Tibial nerve (tissue), 4 donors: ENCODE data around the gene UBE2I. TPM values are rescaled to one million over a fixed set of nuclear protein-coding genes. Genes with fewer than 3 reads are reported as not detected.

Experiments
- DNase-seq, 2 donors: peaks; one replicate each; pipeline ENCODE4 v3.0.0-alpha.2; 2019; ENCODE audit warnings: low spot score in 2 of 2
- H3K27ac ChIP-seq, 4 donors: fragments of 200-600 bp; sonication (generic) in 3 of 4; one replicate each; pipeline ENCODE4 v1.5.1; 2017 to 2019; ENCODE audit warnings: mild to moderate bottlenecking in 1 of 4
- H3K27me3 ChIP-seq, 2 donors: fragments of 200-600 bp; sonication (generic) in 1 of 2; one replicate each; pipeline versions ENCODE4 v1.5.1 to v1.6.0; 2017 to 2019
- H3K36me3 ChIP-seq, 3 donors: fragments of 200-600 bp; sonication (generic); one replicate each; pipeline ENCODE4 v1.5.1; 2018 to 2019
- H3K4me1 ChIP-seq, 4 donors: fragments of 200-600 bp; sonication (generic) in 3 of 4; one replicate each; pipeline ENCODE4 v1.5.1; 2017 to 2019
- H3K4me3 ChIP-seq, 4 donors: fragments of 200-600 bp; sonication (generic) in 3 of 4; one replicate each; pipeline ENCODE4 v1.5.1; 2017 to 2019; ENCODE audit warnings: mild to moderate bottlenecking in 1 of 4, moderate library complexity in 1 of 4
- H3K9me3 ChIP-seq, 4 donors: fragments of 200-600 bp; sonication (generic) in 3 of 4; one replicate each; pipeline ENCODE4 v1.5.1; 2017 to 2019
- EP300 ChIP-seq, 2 donors: sonication (generic); formaldehyde crosslinking; IDR thresholded peaks; one replicate each; pipeline ENCODE4 v1.6.1; 2017; ENCODE audit warnings: antibody characterized with exemption in 2 of 2, mild to moderate bottlenecking in 1 of 2
- POLR2A ChIP-seq, 2 donors: fragments of 450-650 bp; IDR thresholded peaks; one replicate each; pipeline ENCODE4 v1.6.1; 2017; ENCODE audit warnings: antibody characterized with exemption in 2 of 2, mild to moderate bottlenecking in 2 of 2, moderate library complexity in 2 of 2
- WGBS, 2 donors: methylation state at CpG; one replicate each; pipeline ENCODE4 v1.1.5; 2018; 5-methylcytosine and 5-hydroxymethylcytosine counted together
- total RNA-seq, 4 donors: library from RNA; depleted of rRNA; stranded (reverse); fragments of >200 nt; gene quantifications; one replicate each; pipeline ENCODE4 v1.1.0, GENCODE V29; 2016
- TF ChIP-seq, protein P1 (sequence below), 5 experiments: fragments of 200-600 bp in 3 of 5; fragments of 450-650 bp in 2 of 5; sonication (generic) in 3 of 5; IDR thresholded peaks; one replicate each; pipeline ENCODE4 v1.5.1; 2016 to 2019; ENCODE audit warnings: antibody characterized with exemption in 5 of 5, mild to moderate bottlenecking in 3 of 5, moderate library complexity in 2 of 5

UBE2I gene
- total RNA-seq, 4 donors from 2014 or later = 87.3 to 161 (median 111) TPM

DNA sequence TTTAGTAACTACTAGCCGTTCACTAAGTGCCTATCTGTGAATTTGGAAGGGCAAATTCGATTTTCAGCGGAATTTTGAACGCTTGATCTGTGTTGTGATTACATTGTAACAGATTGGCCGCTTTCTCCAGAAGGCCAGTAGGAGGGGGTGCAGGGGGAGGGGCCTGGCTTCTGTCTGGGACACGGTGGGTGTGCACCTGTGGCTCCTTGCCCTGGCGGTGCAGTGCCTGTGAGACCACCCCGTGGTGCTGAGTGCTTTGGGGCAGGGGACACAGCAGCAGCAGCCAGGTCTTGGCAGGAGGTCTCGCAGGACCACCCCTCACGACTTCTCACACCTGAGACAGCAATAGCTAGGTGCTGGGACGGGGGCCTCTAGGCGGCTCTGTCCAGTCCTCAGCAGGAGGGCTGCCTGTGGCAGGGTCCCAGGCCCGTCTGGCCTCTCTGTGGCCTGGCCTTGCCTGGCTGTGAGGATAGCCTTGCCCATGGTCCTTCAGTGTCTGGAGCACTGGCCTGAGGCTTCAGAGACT is 1.8 kb downstream of the UBE2I start:
- peak overlapping the region; percentile 44 to 78 (median 65) for H3K4me3 ChIP-seq
- no peaks in the 10 kb centered on the region for H3K27me3 ChIP-seq
- peaks cover 5 to 58% (median 27%) of the 10 kb centered on the region in 4 donors for H3K4me1 ChIP-seq
- WGBS, 2 donors = 8 to 21% methylated on average over 8 to 13 of the region's 13 CpGs
- DNase-seq = no peak
- H3K27ac ChIP-seq = peak overlapping the region in 1 of 4 donors; percentile 100
- H3K36me3 ChIP-seq = peaks cover 0 to 31% (median 6%) of the 10 kb centered on the region in 3 donors
- TF ChIP-seq EP300 (IDR thresholded peaks at IDR 0.05) (no peak), POLR2A (IDR thresholded peaks at IDR 0.05) (no peak)
- TF ChIP-seq, protein P1, sequence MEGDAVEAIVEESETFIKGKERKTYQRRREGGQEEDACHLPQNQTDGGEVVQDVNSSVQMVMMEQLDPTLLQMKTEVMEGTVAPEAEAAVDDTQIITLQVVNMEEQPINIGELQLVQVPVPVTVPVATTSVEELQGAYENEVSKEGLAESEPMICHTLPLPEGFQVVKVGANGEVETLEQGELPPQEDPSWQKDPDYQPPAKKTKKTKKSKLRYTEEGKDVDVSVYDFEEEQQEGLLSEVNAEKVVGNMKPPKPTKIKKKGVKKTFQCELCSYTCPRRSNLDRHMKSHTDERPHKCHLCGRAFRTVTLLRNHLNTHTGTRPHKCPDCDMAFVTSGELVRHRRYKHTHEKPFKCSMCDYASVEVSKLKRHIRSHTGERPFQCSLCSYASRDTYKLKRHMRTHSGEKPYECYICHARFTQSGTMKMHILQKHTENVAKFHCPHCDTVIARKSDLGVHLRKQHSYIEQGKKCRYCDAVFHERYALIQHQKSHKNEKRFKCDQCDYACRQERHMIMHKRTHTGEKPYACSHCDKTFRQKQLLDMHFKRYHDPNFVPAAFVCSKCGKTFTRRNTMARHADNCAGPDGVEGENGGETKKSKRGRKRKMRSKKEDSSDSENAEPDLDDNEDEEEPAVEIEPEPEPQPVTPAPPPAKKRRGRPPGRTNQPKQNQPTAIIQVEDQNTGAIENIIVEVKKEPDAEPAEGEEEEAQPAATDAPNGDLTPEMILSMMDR (IDR thresholded peaks at IDR 0.05) = no peak
- no peaks in the 10 kb centered on the region for H3K9me3 ChIP-seq

DNA sequence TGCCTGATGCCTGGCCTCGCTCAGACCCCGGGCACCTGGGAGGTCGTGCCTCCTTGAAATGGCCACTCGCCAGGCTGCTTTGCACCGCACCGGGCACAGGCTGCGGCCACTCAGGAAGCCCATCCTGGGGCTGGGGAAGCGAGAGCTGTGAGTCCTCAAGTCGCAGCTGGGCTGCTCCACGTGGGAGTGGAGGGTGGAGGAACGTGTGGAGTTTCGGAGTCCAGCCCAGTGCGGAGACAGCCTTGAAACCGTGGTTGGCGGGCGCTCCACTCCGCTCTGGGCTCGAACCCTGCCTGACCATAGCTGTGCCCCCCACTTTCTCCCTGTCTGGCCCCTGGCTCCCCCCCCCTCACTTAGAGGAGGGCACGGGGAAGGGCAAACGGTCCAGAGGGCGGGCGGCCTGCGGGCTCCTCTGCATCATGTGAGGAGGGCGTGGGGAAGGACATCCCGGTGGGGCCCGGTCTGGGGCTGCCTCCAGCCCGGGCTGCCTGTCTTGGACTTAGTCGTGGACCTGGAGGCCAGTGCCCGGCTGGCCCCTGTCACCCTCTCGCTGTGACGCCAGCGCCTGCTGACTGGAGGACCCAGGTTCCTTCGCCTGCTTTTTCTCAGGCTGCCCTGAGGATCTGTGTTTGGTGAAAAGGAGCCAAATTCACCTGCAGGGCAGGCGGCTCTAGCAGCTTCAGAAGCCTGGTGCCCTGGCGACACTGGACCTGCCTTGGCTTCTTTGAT is 2.5 kb downstream of the UBE2I start:
- no peaks in the 10 kb centered on the region for H3K9me3 ChIP-seq
- H3K4me3 ChIP-seq = peak overlapping the region; percentile 44 to 78 (median 65)
- H3K36me3 ChIP-seq = peaks cover 0 to 37% (median 10%) of the 10 kb centered on the region in 3 donors
- no peak for DNase-seq
- peak overlapping the region in 1 of 4 donors; percentile 100 for H3K27ac ChIP-seq
- H3K4me1 ChIP-seq = peaks cover 5 to 58% (median 27%) of the 10 kb centered on the region in 4 donors
- TF ChIP-seq, protein P1 (IDR thresholded peaks at IDR 0.05) = no peak
- TF ChIP-seq POLR2A (IDR thresholded peaks at IDR 0.05) (no peak), EP300 (IDR thresholded peaks at IDR 0.05) (no peak)
- WGBS, 2 donors = 24 to 28% methylated on average over 8 to 11 of the region's 35 CpGs
- no peaks in the 10 kb centered on the region for H3K27me3 ChIP-seq

DNA sequence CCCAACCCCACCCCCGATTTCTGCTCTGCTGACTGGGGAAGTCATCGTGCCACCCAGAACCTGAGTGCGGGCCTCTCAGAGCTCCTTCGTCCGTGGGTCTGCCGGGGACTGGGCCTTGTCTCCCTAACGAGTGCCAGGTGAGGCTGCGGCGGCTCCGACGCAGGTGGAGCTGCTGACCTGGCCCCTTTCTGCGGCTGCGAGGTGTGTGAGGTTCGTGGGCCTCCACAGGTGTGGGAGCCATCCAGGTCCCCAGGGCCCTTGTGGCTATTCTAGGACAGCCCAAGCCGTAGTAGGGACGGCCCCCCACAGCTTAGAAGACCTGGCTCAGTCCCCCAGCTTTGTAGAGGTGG is 3.0 kb downstream of the UBE2I start:
- WGBS, 2 donors = 62 to 81% methylated on average over 3 to 15 of the region's 16 CpGs
- TF ChIP-seq POLR2A (IDR thresholded peaks at IDR 0.05) (no peak), EP300 (IDR thresholded peaks at IDR 0.05) (no peak)
- TF ChIP-seq, protein P1 (IDR thresholded peaks at IDR 0.05) = no peak
- Histone ChIP-seq H3K36me3 (peaks cover 0 to 42% (median 15%) of the 10 kb centered on the region in 3 donors), H3K27me3 (no peaks in the 10 kb centered on the region), H3K27ac (peak overlapping the region in 1 of 4 donors; percentile 100), H3K4me3 (peak overlapping the region in 2 of 4 donors; percentile 44 to 78), H3K9me3 (no peaks in the 10 kb centered on the region), H3K4me1 (peaks cover 5 to 58% (median 27%) of the 10 kb centered on the region in 4 donors)
- no peak for DNase-seq

DNA sequence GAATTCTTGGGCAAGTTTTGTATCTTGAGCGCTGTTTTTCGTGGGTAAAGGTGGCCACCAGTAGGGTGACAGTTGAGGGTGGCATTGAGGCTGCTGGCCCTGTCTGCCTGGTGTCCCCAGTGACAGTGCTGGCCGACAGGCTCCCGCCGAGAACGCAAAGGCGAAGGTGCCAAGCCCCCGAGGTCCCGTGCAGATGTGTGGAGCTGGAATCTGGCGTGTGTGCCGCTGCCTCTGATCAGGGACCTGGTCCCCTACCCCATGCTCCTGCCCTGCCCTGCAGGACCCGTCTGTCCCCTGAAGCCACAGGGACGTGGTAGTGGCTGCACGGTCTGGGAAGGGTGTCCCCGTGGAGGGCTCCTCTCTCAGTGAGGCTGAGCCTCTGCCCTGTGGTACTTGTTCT is 3.5 kb downstream of the UBE2I start:
- H3K36me3 ChIP-seq = peaks cover 0 to 47% (median 19%) of the 10 kb centered on the region in 3 donors
- no peak for DNase-seq
- H3K27ac ChIP-seq = no peak overlapping the region
- H3K27me3 ChIP-seq = no peaks in the 10 kb centered on the region
- H3K9me3 ChIP-seq = no peaks in the 10 kb centered on the region
- TF ChIP-seq EP300 (IDR thresholded peaks at IDR 0.05) (no peak), POLR2A (IDR thresholded peaks at IDR 0.05) (no peak)
- TF ChIP-seq, protein P1 (IDR thresholded peaks at IDR 0.05) = no peak
- no peak overlapping the region for H3K4me3 ChIP-seq
- WGBS, 2 donors = 81 to 100% methylated on average over 1 to 13 of the region's 15 CpGs
- peaks cover 5 to 58% (median 27%) of the 10 kb centered on the region in 4 donors for H3K4me1 ChIP-seq

DNA sequence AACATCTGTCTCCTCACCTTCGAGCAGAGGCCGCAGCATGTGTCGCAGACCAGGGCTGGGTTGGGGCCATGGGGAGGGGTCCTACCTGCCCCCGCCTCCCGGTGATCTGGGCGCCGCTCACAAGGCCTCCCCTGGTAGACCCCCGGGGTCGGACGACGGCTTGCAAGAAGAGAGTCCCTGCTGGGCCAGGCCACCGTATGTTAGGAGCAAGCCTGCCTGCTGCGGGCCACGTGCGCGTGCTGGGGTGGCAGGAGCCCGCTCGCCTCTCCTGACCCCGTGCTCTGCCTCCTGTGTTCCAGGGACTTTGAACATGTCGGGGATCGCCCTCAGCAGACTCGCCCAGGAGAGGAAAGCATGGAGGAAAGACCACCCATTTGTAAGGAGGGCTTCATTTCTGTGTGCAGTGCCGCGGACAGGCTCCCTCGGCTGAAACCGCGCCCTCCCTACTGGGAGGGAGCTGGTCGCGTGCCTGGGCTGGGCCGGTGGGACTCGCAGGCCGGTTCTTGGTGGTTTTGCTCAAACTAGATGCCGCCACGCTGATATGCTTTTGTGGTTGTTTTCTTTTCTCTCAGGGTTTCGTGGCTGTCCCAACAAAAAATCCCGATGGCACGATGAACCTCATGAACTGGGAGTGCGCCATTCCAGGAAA is 4.4 kb downstream of the UBE2I start:
- no peak for DNase-seq
- H3K4me1 ChIP-seq = peaks cover 5 to 50% (median 27%) of the 10 kb centered on the region in 4 donors

More for the DNA sequence above, 4.4 kb downstream of the UBE2I start:
- TF ChIP-seq POLR2A (IDR thresholded peaks at IDR 0.05) (no peak), EP300 (IDR thresholded peaks at IDR 0.05) (no peak)
- TF ChIP-seq, protein P1 (IDR thresholded peaks at IDR 0.05) = no peak
- Histone ChIP-seq H3K27me3 (no peaks in the 10 kb centered on the region), H3K4me3 (no peak overlapping the region), H3K36me3 (peaks cover 0 to 56% (median 25%) of the 10 kb centered on the region in 3 donors), H3K27ac (no peak overlapping the region), H3K9me3 (no peaks in the 10 kb centered on the region)
- 86 to 90% methylated on average over 29 to 37 of the region's 38 CpGs for WGBS, 2 donors
